ENCODE results near the gene LRRC27.

- TF ChIP-seq RARB (CRISPR knock-in tag; IDR thresholded peaks at IDR 0.05) (no peak), CSDC2 (CRISPR knock-in tag; IDR thresholded peaks at IDR 0.05) (no peak), PPARA (CRISPR knock-in tag; IDR thresholded peaks at IDR 0.05; ENCODE audit: borderline replicate concordance) (no peak), ZNF70 (CRISPR knock-in tag; IDR thresholded peaks at IDR 0.05) (no peak), ESRRG (CRISPR knock-in tag; IDR thresholded peaks at IDR 0.05) (no peak), ARNTL (CRISPR knock-in tag; IDR thresholded peaks at IDR 0.05; ENCODE audit: borderline replicate concordance, low read depth) (no peak), ZFP30 (CRISPR knock-in tag; IDR thresholded peaks at IDR 0.05) (no peak), ISL1 (CRISPR knock-in tag; IDR thresholded peaks at IDR 0.05) (no peak), GLIS3 (CRISPR knock-in tag; IDR thresholded peaks at IDR 0.05) (no peak)
- TF ChIP-seq, protein P1, sequence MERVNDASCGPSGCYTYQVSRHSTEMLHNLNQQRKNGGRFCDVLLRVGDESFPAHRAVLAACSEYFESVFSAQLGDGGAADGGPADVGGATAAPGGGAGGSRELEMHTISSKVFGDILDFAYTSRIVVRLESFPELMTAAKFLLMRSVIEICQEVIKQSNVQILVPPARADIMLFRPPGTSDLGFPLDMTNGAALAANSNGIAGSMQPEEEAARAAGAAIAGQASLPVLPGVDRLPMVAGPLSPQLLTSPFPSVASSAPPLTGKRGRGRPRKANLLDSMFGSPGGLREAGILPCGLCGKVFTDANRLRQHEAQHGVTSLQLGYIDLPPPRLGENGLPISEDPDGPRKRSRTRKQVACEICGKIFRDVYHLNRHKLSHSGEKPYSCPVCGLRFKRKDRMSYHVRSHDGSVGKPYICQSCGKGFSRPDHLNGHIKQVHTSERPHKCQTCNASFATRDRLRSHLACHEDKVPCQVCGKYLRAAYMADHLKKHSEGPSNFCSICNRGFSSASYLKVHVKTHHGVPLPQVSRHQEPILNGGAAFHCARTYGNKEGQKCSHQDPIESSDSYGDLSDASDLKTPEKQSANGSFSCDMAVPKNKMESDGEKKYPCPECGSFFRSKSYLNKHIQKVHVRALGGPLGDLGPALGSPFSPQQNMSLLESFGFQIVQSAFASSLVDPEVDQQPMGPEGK (CRISPR knock-in tag; IDR thresholded peaks at IDR 0.05; ENCODE audit: borderline replicate concordance): no peak
These were observed 61.7 kb downstream of the LRRC27 start for GRCh38 chr10:132393695-132394181.
